Esophagus muscularis mucosa (tissue), 4 donors: Measurements from ENCODE around the gene LYVE1. TPM values are rescaled to one million over a fixed set of nuclear protein-coding genes. Genes with fewer than 3 reads are reported as not detected.

Source experiments
- DNase-seq: peaks from one replicate; pipeline ENCODE4 v3.0.0-alpha.2; 2017; ENCODE audit errors: extremely low spot score
- H3K27ac ChIP-seq, 4 donors: fragments of 200-600 bp; sonication (generic); replicated peaks in 1 of 4; 1 replicate in 3 of 4; 2 replicates in 1 of 4; pipeline ENCODE4 v1.5.1; 2016 to 2019; ENCODE audit warnings: mild to moderate bottlenecking in 1 of 4
- H3K27me3 ChIP-seq, 4 donors: fragments of 200-600 bp; sonication (generic); one replicate each; pipeline versions ENCODE4 v1.5.1 to v1.6.0; 2016 to 2019
- H3K36me3 ChIP-seq, 4 donors: fragments of 200-600 bp; sonication (generic); one replicate each; pipeline ENCODE4 v1.5.1; 2016 to 2019
- H3K4me1 ChIP-seq, 4 donors: fragments of 200-600 bp; sonication (generic); one replicate each; pipeline ENCODE4 v1.5.1; 2016 to 2019
- H3K4me3 ChIP-seq, 4 donors: fragments of 200-600 bp; sonication (generic); 1 replicate in 2 of 4; 2 replicates in 2 of 4; pipeline ENCODE4 v1.5.1; 2016 to 2019; ENCODE audit warnings: mild to moderate bottlenecking in 4 of 4, moderate library complexity in 1 of 4
- H3K9me3 ChIP-seq, 4 donors: fragments of 200-600 bp; sonication (generic); 1 replicate in 3 of 4; 2 replicates in 1 of 4; pipeline ENCODE4 v1.5.1; 2016 to 2019
- CTCF ChIP-seq, 3 experiments: fragments of 200-600 bp in 2 of 3; fragments of 450-650 bp in 1 of 3; sonication (generic) in 2 of 3; IDR thresholded peaks; one replicate each; pipeline ENCODE4 v1.5.1; 2017 to 2019; ENCODE audit warnings: antibody characterized with exemption in 3 of 3, mild to moderate bottlenecking in 2 of 3, moderate library complexity in 1 of 3
- EP300 ChIP-seq: sonication (generic); formaldehyde crosslinking; IDR thresholded peaks from one replicate; pipeline ENCODE4 v1.6.1; 2017; ENCODE audit warnings: antibody characterized with exemption
- POLR2A ChIP-seq: fragments of 450-650 bp; IDR thresholded peaks from one replicate; pipeline ENCODE4 v1.6.1; 2017; ENCODE audit warnings: antibody characterized with exemption, moderate library complexity, mild to moderate bottlenecking, low read depth
- POLR2AphosphoS5 ChIP-seq, 2 donors: sonication (generic); formaldehyde crosslinking; IDR thresholded peaks; one replicate each; pipeline ENCODE4 v1.6.1; 2017; ENCODE audit warnings: antibody characterized with exemption in 2 of 2
- WGBS: methylation state at CpG from one replicate; pipeline ENCODE4 v1.1.5; 2018; 5-methylcytosine and 5-hydroxymethylcytosine counted together
- intact Hi-C: fragments of 100-400 bp; cut with DNase I; formaldehyde crosslinking; loops from one replicate; pipeline ENCODE4 v1.15.1; 2023
- total RNA-seq, 4 donors: library from RNA; depleted of rRNA; stranded (reverse); fragments of >200 nt; gene quantifications; one replicate each; pipeline versions ENCODE4 v1.1.0 to v1.2.1, GENCODE V29; 2016

The LYVE1 gene
- total RNA-seq, 4 donors from 2014 or later, result 59.5 to 150 (median 74.3) TPM

- H3K27me3 ChIP-seq, result no peaks in the 10 kb centered on the region
Observed at GRCh38 chr11:10580623-10581022, 12.2 kb upstream of the LYVE1 start.

GRCh38 chr11:10579700-10580099 lies 11.2 kb upstream of the LYVE1 start:
- DNase-seq, result no peak
- H3K27ac ChIP-seq, result peak overlapping the region; percentile 72 to 84 (median 80)
- peaks cover 0 to 87% (median 27%) of the 10 kb centered on the region in 4 donors for H3K36me3 ChIP-seq
- TF ChIP-seq POLR2AphosphoS5 (IDR thresholded peaks at IDR 0.05) (no peak), CTCF (IDR thresholded peaks at IDR 0.05) (no peak), POLR2A (no peak), EP300 (no peak)
- H3K4me1 ChIP-seq, result peaks cover 22 to 87% (median 71%) of the 10 kb centered on the region in 4 donors
- intact Hi-C loops, result no loop called here
- no peaks in the 10 kb centered on the region for H3K27me3 ChIP-seq
- no peaks in the 10 kb centered on the region for H3K9me3 ChIP-seq
- WGBS, result 100% methylated on average over 2 of the region's 3 CpGs
- no peak overlapping the region for H3K4me3 ChIP-seq

More at GRCh38 chr11:10580623-10581022, 12.2 kb upstream of the LYVE1 start:
- no peak for DNase-seq
- no peak for TF ChIP-seq CTCF (IDR thresholded peaks at IDR 0.05)
- no peak for TF ChIP-seq EP300
- TF ChIP-seq POLR2A, result no peak
- TF ChIP-seq POLR2AphosphoS5 (IDR thresholded peaks at IDR 0.05), result no peak
- intact Hi-C loops, result no loop called here
- H3K9me3 ChIP-seq, result no peaks in the 10 kb centered on the region
- H3K36me3 ChIP-seq, result peaks cover 0 to 80% (median 23%) of the 10 kb centered on the region in 4 donors
- peak overlapping the region; percentile 72 to 84 (median 80) for H3K27ac ChIP-seq
- H3K4me3 ChIP-seq, result no peak overlapping the region
- peaks cover 22 to 95% (median 78%) of the 10 kb centered on the region in 4 donors for H3K4me1 ChIP-seq
- WGBS, result 57% methylated on average over 4 of the region's 4 CpGs

DNA sequence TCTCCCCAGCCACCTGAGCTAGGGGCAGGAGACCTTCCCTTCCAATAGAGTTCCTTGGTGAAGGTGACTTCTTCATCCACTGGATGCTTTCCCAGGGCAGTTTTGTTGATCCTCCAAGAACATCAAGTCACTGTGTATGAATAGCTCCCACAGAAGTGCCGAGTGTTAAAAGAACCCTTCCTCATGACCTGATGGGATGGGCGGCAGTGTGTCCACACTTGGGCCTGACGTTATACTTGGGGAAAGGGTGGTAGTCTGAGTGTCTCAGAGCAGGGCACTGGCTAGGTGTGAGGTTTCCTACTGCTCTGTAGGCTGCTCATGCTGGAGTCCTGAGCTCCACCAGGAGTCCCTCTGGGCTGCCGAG lies 7.6 kb upstream of the LYVE1 start:
- DNase-seq, result no peak
- TF ChIP-seq CTCF (IDR thresholded peaks at IDR 0.05) (no peak), POLR2AphosphoS5 (IDR thresholded peaks at IDR 0.05) (no peak), POLR2A (no peak), EP300 (no peak)
- Histone ChIP-seq H3K4me1 (peaks cover 25 to 74% (median 52%) of the 10 kb centered on the region in 4 donors), H3K4me3 (no peak overlapping the region), H3K27ac (peak overlapping the region; percentile 7 to 57 (median 26)), H3K9me3 (no peaks in the 10 kb centered on the region), H3K27me3 (no peaks in the 10 kb centered on the region), H3K36me3 (peaks cover 0 to 73% (median 29%) of the 10 kb centered on the region in 4 donors)
- 100% methylated on average over 3 of the region's 4 CpGs for whole genome bisulfite sequencing
- intact Hi-C loops, result no loop called here

DNA sequence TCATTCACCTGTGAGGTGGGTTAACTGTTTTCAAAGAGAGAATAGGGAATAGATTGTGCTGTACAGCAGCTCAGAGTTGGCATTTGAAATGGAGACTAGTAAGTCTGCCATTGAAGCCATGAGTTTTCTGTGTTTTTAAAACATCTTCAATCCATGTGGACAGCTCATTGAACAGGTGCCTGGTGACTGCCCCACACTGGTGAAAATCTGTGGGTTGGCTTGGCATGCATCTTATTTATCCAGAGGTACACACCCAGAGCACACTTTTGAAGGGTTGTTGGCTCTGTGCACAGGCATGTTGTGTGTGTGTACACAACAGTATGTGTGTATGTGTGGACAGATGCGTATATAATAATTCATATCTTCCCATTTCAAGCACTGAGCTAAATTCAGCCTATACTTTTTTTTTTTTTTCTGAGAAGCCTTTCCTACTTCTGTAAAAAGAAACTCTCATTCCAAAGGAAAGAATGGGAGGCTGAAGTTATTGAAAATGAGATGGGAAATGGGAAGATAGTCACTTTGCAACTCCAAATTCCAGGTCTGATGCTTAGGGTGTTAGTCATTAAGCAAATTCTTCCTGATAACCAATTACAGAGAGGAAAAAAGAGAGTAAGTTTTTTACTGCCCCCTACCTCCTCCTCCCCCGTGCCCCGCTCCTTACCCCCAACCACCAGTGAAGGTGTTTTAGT lies 7.0 kb upstream of the LYVE1 start:
- peaks cover 25 to 69% (median 47%) of the 10 kb centered on the region in 4 donors for H3K4me1 ChIP-seq
- H3K27me3 ChIP-seq, result no peaks in the 10 kb centered on the region
- DNase-seq, result no peak
- H3K4me3 ChIP-seq, result no peak overlapping the region
- intact Hi-C loops, result no loop called here
- H3K36me3 ChIP-seq, result peaks cover 0 to 67% (median 26%) of the 10 kb centered on the region in 4 donors
- peak overlapping the region; percentile 7 to 57 (median 26) for H3K27ac ChIP-seq
- H3K9me3 ChIP-seq, result no peaks in the 10 kb centered on the region
- 92% methylated on average over 3 of the region's 3 CpGs for WGBS
- TF ChIP-seq POLR2A (no peak), POLR2AphosphoS5 (IDR thresholded peaks at IDR 0.05) (peak in 1 of 2 donors; percentile 8)

DNA sequence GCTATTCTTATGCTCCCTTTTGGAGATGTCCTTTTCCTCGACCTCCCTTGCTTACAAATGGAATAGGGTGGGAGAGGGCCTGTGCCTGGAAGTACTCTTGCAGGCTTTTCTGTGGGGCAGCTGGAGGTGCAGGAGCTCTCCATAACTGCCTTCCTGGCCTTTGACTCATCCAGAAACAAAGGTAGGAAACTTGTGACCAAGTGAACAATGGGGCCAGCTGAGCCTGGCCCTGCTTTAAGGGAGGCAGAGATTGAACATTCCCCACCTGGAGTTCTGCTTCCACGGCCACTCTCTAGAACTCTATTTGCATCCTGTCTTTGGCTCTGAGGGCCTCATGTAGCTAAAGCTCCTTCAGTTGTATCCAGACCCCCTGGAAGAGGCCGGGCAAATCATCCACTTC lies 5.1 kb upstream of the LYVE1 start:
- no peak for DNase-seq
- 77% methylated on average over 3 of the region's 3 CpGs for WGBS
- H3K27ac ChIP-seq, result peak overlapping the region; percentile 21 to 44 (median 34)

More for the DNA sequence above, 5.1 kb upstream of the LYVE1 start:
- H3K36me3 ChIP-seq, result peaks cover 0 to 48% (median 23%) of the 10 kb centered on the region in 4 donors
- peaks cover 19 to 58% (median 30%) of the 10 kb centered on the region in 4 donors for H3K4me1 ChIP-seq
- H3K27me3 ChIP-seq, result no peaks in the 10 kb centered on the region
- no peak overlapping the region for H3K4me3 ChIP-seq
- H3K9me3 ChIP-seq, result no peaks in the 10 kb centered on the region
- intact Hi-C loops, result no loop called here
- TF ChIP-seq CTCF (IDR thresholded peaks at IDR 0.05) (no peak), POLR2AphosphoS5 (IDR thresholded peaks at IDR 0.05) (peak in 1 of 2 donors; percentile 6), EP300 (no peak), POLR2A (no peak)
